HG02884 (cell line): Measurements from ENCODE around the gene SCML1.

Experiments used
- ATAC-seq: cut with Tn5 transposase; IDR thresholded peaks from one replicate; pipeline ENCODE4 v1.9.1; 2021; ENCODE audit warnings: mild to moderate bottlenecking, moderate library complexity; ENCODE audit not compliant: unreplicated experiment

Gene SCML1, protein sequence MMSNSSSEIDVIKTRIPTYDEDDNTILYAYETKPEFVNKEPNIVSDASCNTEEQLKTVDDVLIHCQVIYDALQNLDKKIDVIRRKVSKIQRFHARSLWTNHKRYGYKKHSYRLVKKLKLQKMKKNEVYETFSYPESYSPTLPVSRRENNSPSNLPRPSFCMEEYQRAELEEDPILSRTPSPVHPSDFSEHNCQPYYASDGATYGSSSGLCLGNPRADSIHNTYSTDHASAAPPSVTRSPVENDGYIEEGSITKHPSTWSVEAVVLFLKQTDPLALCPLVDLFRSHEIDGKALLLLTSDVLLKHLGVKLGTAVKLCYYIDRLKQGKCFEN

DNA sequence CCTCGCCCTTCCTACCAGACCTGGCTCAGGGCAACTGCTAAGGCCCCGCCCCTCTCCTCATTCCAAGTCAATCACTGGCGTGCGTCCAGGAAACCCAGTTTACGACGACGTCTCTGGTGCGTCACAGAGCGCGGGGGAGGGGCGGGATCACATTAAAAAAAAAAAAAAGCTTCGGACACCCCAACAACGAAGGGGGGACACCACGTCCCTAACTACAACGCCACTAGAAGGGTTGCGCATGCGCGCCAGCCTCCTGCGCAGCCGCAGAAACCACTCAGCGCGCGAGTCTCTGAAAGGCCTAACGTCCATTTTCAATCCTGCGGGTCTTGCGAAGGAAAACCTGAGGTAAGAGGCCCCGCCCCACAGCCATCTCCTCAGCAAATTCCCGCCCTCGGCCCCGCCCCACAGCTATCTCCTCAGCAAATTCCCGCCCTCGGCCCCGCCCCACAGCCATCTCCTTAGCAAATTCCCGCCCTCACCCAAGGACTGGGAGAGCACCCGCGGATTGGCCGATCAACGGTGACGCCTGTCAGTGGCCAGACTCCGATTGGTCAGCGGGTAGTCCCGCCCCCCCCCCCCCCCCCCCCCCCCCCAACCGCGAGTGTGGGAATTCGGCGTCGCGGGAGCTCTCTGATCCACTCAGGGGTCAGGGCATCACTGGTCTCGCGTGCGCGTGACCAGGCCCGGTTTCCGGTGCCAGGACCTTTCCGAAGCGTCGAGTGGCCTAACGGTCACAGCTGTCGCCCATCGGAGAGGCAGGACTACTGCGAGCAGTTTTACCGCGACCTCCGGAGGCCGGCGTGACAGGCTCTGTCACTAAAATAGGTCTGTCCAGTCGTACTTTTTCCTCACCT is at the start of gene SCML1:
Gene SCML1, plus strand, starts transcription at position 638 of the 854 bp plus-strand sequence. CDS start 6,694 bp downstream, outside the sequence.
- peak; percentile 69 for ATAC-seq

DNA sequence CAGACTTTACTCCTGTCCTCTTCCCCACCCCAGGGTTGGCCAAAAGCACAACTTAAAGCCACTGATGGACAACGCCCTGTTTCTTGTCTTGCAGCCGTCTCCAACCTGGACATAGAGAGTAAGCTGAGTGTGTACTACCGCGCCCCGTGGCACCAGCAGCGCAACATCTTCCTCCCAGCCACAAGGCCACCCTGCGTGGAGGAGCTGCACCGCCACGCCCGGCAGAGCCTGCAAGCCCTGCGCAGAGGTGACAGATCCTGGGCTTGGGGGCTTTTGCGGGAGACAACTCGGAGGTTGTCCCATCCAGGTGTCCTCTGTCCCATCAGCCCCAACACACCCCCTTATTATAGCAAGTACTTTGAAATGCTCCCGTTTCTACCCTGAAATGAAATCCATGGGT is 49.6 kb upstream of the SCML1 start:
- no peak for ATAC-seq

DNA sequence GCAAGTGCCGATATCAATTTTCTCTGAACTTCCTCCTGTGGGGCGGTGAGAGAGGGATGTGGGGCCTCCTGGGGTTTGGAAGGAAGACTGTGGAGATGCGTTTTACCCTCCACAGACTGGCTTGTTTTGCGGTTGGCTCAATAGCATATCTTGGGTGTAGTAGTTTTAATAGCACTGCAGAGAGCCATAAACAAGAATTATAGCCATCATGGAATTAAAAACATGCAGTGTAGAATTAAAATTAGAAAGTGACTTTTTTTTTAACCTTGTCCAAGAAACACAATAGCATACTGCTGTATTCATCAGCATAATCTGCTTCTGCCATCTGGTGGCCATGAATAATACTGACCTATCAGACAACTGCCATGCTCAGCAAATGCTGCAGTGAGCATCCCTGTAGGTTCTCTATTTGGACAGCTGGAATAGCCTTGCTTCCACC is 47.3 kb upstream of the SCML1 start:
- ATAC-seq = peak; percentile 79

DNA sequence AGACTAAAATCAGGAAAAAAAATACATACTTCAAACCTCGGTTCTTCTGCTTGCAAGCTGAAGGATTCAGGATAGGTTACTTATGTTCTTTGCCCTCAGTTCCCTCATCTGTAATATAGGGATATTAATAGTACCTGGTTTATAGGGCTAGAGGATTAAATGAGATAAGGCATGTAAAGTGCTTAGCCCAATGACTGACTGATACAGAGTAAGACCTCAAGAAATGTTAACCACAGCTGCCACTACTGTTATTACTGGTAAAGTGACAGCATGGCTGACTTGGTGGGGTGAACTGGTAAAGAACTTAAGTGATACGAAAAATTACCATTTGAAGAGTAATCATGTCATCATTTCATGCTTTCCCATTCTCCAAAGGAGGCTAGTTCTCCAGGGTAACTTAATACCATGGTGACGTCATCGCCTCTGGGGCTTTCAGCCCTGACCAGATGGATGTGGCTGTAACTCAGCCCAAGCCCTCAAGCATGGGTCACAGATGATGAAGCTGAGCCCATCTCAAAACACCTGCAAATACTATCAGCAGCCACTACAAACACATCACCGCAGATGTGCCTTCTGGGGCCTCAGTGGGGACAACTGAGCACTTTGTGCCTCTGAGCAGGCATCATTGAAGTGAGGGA is 44.5 kb upstream of the SCML1 start:
- ATAC-seq = no peak

DNA sequence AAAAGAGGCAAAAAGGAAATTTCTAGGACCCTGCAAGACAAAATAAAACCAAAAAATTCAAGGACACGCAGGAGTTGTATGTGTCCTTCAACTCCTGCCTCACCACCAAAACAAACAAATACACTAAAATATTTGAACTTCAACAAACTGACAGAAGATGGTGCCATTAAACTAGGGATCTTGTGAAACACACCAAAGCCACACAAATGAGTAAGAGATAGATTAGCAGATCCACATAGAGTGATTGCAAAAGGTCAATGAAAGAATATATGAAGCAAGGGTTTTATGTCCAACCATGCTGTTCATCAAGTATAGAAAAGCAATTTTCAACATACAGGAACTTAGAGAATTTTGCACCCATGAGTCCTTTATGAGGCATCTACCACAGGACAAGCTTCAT is 40.1 kb upstream of the SCML1 start:
- ATAC-seq = no peak

DNA sequence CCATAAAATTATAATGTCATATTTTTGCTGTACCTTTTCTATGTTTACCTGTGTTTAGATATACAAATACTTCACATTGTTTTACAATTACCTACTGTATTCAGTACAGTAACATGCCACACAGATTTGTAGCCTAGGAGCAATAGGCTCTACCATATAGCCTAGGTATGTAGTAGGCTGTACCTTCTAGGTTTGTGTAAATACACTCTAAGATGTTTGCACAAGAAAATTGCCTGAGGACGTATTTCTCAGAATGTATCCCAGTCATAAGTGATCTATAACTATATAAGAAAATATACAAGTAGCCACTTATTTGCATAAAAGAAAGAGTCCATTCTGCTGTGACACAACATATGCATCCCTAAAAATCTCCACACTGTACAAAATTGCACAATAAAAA is 36.3 kb upstream of the SCML1 start:
- ATAC-seq = no peak

DNA sequence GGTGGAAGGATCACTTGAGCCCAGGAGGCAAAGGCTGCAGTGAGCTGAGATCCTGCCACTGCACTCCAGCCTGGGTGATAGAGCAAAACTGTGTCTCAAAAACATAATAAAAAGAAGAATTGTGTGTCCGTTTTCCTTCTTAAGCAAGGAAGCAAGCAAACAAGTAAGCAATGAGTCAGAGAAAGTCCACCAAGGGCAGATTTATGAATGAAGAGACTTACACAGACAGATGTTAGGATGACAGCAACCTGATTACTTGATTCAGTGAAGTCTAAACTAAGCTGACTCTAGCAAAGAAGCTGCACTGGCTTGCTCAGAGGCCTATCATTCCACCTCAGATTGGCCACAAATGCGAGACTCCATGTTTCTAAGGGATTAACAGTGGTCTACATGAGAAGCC is 34.1 kb upstream of the SCML1 start:
- no peak for ATAC-seq

DNA sequence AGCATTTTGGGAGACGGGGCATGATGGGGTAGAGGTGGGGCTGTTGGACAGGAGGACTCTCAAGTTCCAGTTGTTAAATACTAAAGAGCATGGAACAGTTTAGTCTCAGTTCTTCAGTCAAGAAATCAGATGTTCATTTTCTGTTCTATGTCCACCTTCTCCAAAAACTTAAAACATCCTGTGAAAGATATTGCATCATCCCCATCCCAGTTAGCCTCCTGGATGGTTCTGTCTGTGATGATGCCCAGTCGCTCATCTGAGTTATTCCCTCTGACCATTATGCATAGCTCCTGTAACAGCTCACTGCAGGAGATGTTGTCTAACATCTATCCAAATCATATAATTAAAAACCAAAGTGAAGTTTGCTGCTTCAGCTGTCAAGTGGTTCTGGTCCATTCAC is 32.1 kb upstream of the SCML1 start:
- ATAC-seq = no peak

DNA sequence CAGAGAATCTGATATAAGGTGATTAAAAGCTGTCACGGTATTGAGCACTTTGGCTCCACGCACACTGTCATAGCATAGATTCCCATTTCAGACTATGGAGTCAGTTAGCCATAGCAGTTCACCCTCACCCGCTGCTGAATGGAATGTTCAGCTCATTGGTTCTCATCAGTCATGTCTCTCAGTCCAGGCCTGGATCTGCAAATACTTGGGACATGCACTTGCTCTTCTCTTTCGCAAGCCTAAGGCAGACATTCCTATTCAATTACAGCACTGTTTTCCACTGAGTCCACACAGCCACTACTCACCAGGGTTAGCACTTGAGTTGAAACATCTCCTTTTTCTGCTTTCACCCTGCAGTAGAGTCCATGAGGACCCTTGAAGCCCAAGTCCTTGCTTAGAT is 30.6 kb upstream of the SCML1 start:
- no peak for ATAC-seq

DNA sequence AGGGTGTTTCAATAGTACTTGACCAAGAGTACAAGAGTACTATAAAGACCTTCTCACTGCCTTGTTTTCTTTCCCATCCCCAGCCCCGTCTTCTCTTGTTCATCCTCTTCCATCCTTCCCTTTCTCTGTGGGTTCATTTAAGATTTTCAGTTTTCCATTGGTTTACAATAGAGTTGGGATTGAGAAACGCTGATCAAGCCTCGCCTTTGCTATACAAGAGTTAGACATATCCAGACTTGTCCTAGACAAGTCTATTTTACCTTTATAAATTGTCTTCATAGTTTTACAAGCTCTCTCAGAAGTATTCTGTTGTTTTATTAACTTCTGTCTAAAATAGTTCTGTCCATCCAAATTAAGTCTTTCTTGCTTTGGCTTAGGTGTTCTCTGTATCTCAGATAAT is 29.6 kb upstream of the SCML1 start:
- no peak for ATAC-seq

DNA sequence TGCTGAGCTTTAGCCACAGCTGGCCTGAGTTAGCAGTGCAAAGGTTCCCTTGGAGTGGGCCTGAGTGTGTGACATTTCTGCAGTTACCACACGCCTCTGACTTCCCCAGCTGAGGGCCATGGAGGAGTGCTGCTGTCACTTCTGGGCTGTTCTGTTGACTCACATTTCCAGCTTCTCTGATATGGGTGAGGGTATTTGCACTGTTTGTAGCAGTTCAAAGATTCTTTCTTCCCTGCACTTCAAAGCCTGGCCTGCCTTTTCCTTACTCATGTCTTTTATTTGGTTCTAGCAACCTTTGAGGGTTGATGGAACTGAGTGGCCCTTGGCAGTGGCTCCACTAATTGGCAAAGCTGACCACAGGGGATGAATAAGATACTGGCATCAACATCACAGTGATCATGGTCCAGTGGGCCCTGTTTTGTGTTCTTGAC is 26.4 kb upstream of the SCML1 start:
- ATAC-seq = no peak

DNA sequence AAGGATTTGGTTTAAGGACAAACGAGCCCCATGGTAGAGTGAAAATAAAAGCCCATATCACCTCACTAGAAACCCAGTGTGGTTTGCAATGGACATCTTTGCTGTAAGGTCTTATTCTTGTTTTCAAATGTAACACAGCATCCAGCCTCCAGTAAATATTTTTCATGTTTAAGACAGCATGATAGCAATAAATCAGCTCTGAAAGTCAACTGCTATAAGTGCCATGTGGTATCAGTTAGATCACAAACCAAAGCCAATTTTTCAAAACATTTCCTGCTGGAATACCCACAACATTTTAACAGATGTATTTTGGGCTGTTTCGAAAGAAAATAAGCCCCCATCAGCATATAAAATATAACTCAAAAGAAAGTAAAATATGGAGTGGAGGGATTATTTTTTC is 24.0 kb upstream of the SCML1 start:
- ATAC-seq = no peak

DNA sequence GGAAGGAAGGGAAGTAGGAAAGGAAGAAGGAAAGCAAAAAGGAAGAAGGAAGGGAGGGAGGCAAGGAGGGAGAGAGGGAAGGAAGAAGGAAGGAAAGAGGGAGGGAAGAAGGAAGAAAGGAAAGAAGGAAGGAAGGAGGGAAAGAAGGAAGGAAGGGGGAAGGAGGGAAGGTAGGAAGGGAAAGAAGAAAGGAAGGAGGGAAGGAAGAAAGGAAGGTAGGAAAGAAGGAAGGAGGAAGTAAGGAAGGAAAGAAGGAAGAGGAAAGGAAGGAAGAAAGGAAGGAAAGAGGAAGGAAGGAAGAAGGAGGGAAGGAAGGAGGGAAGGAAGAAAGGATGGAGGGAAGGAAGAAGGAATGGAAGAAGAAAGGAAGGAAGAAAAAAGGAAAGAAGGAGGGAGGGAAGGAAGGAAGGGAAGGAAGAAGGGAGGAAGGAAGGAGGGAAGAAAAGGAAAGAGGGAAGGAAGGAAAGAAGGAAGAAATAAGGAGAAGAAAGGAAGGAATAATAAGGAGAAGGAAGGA is 18.6 kb upstream of the SCML1 start:
- no peak for ATAC-seq

DNA sequence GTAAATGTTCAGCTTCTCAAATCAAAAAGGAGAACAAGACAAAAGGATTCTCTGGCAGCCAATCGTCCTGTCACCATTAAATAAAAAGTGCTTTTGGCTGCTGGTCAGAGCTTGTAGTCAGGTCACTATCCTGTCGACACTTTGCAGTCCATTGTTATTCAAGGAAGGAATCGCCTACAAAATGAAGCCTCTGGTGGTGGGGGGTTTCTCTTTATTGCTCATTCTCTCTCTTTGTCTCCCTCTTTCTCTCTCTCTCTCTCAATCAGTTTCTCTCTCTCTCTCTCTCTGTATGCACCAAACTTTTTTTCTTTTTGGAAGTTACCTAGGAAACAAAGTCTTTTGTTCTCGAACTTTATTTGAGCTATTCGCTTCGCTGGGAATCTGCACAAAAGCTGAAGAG is 17.6 kb upstream of the SCML1 start:
- no peak for ATAC-seq

DNA sequence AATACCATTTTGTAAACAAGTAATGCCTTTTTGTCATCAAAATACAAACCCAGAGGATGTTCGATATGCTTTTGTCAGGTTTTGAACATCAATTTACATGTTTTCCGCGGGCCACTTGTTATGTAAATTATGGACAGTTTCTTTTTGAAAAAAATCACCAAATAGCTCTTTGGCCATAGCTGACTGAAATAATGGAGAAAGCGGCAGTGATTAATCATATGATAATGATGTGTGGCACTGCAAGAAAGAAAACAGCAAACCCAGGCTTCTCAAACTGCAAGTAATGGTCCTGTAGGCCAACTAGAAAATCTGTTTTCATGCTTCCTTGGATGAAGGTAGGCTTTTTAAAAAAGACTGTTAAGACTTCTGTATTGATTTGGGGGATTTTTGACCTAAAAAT is 15.6 kb upstream of the SCML1 start:
- ATAC-seq = no peak

DNA sequence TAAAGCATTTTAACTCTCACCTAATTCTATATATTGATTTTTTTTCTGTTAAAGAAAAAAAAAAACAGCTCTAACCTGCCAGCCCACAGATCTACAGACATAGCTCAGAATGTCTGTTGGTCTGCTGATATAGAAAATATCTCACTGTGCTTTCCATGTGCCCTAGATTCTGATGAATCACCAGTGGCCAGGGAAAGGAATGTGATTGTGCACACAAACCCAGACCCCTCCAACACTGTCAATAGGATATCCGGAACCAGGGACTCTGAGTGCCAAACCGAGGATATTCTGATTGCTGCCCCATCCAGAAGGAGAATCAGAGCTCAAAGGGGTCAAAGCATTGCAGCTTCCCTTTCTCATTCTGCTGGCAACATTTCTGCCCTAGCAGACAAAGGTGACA is 12.1 kb upstream of the SCML1 start:
- no peak for ATAC-seq

DNA sequence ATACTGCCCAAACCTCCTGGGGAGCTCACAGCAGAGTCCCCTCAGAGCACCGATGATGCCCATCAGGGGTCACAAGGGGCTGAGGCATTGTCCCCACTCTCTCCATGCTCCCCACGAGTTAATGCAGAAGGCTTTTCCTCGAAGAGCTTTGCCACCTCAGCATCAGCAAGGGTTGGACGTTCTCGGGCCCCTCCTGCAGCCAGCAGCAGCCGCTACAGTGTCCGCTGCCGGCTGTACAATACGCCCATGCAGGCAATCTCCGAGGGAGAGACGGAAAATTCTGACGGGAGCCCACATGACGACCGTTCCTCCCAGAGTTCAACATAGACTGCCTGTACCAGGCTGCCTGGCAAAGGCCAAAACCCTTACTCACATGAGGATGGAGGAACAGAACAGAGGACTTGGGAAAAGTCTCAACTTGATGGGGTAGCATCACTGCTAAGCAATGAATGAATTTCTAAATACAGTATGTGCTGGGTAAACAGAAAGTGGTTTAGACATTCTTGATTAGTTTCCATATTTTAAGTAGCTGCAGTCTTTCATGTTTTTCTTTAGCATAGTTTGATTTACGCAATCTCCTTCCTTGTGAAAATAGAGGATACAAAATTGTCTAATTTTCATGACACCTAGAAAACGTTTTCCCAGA is 5.0 kb upstream of the SCML1 start:
- no peak for ATAC-seq

DNA sequence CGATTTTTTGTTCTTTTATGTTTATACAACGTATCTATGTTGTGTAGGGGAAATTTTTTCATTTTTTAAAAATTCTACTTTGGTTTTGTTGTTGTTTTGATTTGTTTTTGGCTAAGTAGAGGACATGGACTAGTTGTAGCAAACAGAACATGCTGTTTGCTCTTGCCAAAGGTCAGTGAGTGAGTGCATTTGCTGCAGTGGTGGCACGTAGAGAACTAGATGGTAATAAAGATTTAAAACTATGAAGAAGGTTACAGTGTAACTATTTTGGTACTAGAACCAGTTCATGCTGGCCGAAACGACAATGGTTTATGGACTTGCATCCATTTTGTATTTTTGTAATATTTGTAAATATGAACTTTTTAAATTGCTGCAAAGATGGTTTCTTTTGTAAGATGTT is 1.9 kb upstream of the SCML1 start:
- no peak for ATAC-seq

DNA sequence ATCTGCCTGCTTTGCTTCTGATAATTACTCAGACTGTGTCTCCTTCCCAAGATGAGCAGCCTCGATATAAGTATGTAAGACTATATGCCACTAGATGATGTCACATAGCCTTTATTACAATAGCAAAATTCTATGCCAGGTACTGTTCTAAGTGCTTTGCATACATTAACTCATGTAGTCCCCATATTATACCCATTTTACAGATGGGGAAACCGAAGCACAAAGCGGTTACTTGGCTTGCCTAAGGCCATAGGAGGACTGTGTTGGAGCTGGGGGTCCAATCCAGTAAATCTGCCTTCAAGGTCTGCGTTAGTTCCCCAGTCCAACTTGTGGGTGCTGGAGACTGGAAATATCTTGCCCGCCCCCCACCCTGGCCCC is 826 bp upstream of the SCML1 start:
- no peak for ATAC-seq

DNA sequence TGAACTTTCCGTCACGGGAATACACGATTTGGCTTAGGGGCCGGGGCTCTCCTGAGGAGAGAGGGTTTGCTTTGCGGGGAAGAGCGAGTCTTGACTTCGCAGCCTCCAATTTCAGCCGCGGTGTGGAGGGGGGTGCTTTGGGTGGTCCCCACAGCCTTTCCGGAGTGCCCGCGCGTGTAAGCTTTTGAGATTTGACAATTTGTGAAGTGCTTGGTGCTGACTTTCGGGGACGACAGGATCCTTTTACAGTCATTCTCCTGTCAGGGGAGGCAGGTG is 355 bp downstream of the SCML1 start:
- ATAC-seq = no peak

DNA sequence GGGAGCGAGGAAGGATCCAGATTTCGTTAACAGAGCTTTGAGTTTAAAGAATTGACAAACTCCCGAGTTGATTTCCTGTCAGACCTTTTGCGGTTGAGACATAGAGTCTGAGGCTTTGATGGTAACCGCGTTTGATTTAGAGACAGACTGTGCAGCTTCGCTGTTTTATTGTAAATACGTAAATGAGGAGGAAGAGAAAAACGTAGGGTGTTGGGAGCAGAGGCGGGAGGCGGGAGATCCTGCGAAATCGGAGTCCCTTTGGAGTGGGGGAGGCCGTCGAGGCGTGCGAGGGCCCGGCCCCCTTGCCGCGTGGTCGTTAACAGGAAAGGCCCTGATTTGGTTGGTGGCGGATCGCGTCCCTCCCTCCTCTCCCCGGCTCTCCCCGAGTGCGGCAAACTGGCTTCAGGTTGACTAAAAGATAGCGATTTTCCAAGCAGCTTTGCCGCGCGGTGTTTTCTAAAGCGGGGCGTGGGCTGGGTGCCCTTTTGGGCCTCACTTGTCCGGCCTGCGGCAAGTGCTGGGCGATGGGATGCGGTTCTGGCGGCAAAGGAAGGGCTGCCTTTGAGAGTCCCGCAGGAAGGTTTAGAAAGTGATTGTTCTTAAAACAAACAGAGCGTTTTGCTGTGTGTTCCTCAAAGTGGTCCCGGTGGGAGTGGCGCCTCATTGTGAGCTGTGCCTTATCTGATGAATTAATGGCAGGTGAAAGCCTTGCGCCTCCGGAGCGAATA is 857 bp downstream of the SCML1 start:
- ATAC-seq = no peak
